Parathyroid adenoma (tissue), 2 donors: ENCODE results near the gene SGCA.

Experiments
- H2AFZ ChIP-seq: fragments of 300-600 bp; sonication (generic); one replicate; pipeline ENCODE4 v1.7.0; 2017; ENCODE audit warnings: antibody characterized with exemption, mild to moderate bottlenecking
- H3K27ac ChIP-seq: fragments of 300-600 bp; sonication (generic); one replicate; pipeline ENCODE4 v1.7.0; 2017
- H3K27me3 ChIP-seq: fragments of 300-600 bp; sonication (generic); one replicate; pipeline ENCODE4 v1.7.0; 2017; ENCODE audit warnings: low read length; ENCODE audit not compliant: control insufficient read depth, insufficient read depth
- H3K36me3 ChIP-seq: fragments of 300-600 bp; sonication (generic); one replicate; pipeline ENCODE4 v1.7.0; 2017; ENCODE audit warnings: low read length; ENCODE audit not compliant: control insufficient read depth, insufficient read depth
- H3K4me1 ChIP-seq: fragments of 300-600 bp; sonication (generic); one replicate; pipeline ENCODE4 v1.7.0; 2017; ENCODE audit warnings: control low read depth
- H3K4me2 ChIP-seq: fragments of 300-600 bp; sonication (generic); one replicate; pipeline ENCODE4 v1.7.0; 2017; ENCODE audit warnings: low read length
- H3K4me3 ChIP-seq: fragments of 300-600 bp; sonication (generic); one replicate; pipeline ENCODE4 v1.7.0; 2017; ENCODE audit warnings: low read depth, low read length
- H3K79me2 ChIP-seq: fragments of 300-600 bp; sonication (generic); one replicate; pipeline ENCODE4 v1.7.0; 2017; ENCODE audit warnings: control low read depth
- H3K9ac ChIP-seq: fragments of 300-600 bp; sonication (generic); one replicate; pipeline ENCODE4 v1.7.0; 2017; ENCODE audit warnings: mild to moderate bottlenecking
- H3K9me3 ChIP-seq: fragments of 300-600 bp; sonication (generic); one replicate; pipeline ENCODE4 v1.7.0; 2017; ENCODE audit warnings: low read length; ENCODE audit not compliant: control insufficient read depth
- TF ChIP-seq, protein P1 (sequence below): fragments of 300-600 bp; sonication (generic); IDR thresholded peaks from one replicate; pipeline ENCODE4 v1.7.0; 2017; ENCODE audit warnings: antibody characterized with exemption, mild to moderate bottlenecking
- donor health status: primary hyperparathyroidism.

Gene SGCA

GRCh38 chr17:50120475-50121253, 45.1 kb upstream of the SGCA start:
- no peaks in the 10 kb centered on the region for H3K4me1 ChIP-seq
- H3K79me2 ChIP-seq = no peaks in the 10 kb centered on the region
- no peaks in the 10 kb centered on the region for H3K27me3 ChIP-seq
- H3K9me3 ChIP-seq = no peaks in the 10 kb centered on the region
- H3K27ac ChIP-seq = no peak overlapping the region
- H3K4me3 ChIP-seq = no peak overlapping the region
- H2AFZ ChIP-seq = no peak overlapping the region
- TF ChIP-seq, protein P1, sequence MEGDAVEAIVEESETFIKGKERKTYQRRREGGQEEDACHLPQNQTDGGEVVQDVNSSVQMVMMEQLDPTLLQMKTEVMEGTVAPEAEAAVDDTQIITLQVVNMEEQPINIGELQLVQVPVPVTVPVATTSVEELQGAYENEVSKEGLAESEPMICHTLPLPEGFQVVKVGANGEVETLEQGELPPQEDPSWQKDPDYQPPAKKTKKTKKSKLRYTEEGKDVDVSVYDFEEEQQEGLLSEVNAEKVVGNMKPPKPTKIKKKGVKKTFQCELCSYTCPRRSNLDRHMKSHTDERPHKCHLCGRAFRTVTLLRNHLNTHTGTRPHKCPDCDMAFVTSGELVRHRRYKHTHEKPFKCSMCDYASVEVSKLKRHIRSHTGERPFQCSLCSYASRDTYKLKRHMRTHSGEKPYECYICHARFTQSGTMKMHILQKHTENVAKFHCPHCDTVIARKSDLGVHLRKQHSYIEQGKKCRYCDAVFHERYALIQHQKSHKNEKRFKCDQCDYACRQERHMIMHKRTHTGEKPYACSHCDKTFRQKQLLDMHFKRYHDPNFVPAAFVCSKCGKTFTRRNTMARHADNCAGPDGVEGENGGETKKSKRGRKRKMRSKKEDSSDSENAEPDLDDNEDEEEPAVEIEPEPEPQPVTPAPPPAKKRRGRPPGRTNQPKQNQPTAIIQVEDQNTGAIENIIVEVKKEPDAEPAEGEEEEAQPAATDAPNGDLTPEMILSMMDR = no peak
- no peak overlapping the region for H3K4me2 ChIP-seq
- H3K36me3 ChIP-seq = no peaks in the 10 kb centered on the region
- H3K9ac ChIP-seq = no peak overlapping the region

- Histone ChIP-seq H2AFZ (no peak overlapping the region), H3K36me3 (no peaks in the 10 kb centered on the region), H3K27me3 (no peaks in the 10 kb centered on the region), H3K4me1 (no peaks in the 10 kb centered on the region), H3K4me2 (no peak overlapping the region), H3K9me3 (no peaks in the 10 kb centered on the region), H3K9ac (no peak overlapping the region), H3K79me2 (no peaks in the 10 kb centered on the region), H3K27ac (no peak overlapping the region), H3K4me3 (no peak overlapping the region)
- TF ChIP-seq, protein P1 = no peak
Observed at GRCh38 chr17:50122945-50123344, 42.9 kb upstream of the SGCA start.

DNA sequence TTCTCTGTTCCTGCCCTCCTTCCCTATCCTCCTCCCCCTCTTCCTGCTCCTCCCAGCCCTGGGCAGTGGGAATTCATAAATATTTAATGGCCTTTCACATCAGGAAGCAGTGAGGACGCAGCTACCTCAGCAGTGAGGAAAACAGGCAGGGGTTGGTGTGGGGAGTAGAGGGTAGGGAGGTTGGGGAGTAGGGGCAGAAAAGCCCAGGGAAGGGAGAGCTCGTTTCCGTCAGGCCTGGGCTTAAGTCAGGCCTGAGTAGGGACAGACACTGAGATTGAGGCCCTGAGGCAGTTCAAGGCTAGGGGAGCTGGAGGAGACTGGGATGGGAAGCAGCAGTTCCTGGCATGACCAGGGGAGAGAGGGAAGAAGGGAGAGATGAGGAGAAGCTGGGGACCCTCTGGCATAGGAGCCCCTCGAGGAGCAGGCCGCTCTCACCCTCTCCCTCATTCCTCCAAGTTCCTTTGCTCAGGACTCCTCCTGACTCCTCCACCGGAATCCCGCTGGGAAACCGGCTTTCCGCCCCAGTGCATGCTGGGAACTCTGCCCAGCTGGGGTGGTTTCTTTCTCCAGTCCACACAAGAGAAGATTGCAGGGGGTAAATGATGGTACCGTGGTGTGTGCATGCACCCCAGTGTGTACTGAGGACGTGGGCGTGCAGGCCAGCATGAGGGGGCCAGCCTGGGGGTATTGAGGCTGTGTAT, 42.0 kb upstream of the SGCA start:
- Histone ChIP-seq H3K27me3 (no peaks in the 10 kb centered on the region), H3K9me3 (no peaks in the 10 kb centered on the region), H3K9ac (no peak overlapping the region), H2AFZ (peak overlapping the region; percentile 65), H3K36me3 (no peaks in the 10 kb centered on the region), H3K4me1 (no peaks in the 10 kb centered on the region), H3K4me2 (peak overlapping the region; percentile 4), H3K4me3 (no peak overlapping the region), H3K79me2 (no peaks in the 10 kb centered on the region), H3K27ac (no peak overlapping the region)
- TF ChIP-seq, protein P1 = no peak

DNA sequence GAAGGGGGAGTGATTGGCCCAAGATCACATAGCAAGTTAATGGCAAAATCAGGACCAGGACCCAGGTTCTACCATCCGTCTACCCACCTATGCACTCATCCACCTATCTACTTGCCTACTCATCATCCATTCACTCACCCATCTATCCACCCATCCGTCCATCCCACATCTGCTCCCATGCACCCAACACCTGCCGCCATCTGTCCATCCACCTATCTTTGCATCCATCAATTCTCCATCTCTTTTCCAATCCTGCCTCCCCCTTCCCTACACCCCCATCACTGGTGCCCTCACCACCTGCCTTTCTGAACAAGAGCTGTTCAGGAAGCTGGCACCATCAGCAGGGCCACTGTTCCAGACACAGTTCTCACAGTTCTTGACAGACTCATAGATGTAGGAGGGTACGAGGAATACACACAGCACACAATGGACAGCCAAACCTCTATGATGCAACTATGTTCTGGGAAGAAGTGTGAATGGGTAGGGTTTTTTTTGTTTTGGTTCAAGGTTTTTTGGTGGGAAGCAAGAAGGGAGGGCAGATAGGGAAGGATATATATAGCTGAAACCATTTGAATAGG, 40.3 kb upstream of the SGCA start:
- H3K4me3 ChIP-seq = no peak overlapping the region
- no peak overlapping the region for H3K4me2 ChIP-seq
- H3K79me2 ChIP-seq = no peaks in the 10 kb centered on the region
- H2AFZ ChIP-seq = no peak overlapping the region
- no peaks in the 10 kb centered on the region for H3K4me1 ChIP-seq
- H3K9ac ChIP-seq = no peak overlapping the region
- TF ChIP-seq, protein P1 = no peak
- H3K36me3 ChIP-seq = no peaks in the 10 kb centered on the region
- H3K27me3 ChIP-seq = no peaks in the 10 kb centered on the region
- no peaks in the 10 kb centered on the region for H3K9me3 ChIP-seq
- H3K27ac ChIP-seq = no peak overlapping the region
